CD4-positive, CD25-positive, alpha-beta regulatory T cell (primary cell): ENCODE measurements around the gene PDE8A. TPM values are rescaled to one million over a fixed set of nuclear protein-coding genes. Genes with fewer than 3 reads are reported as not detected.

Experiments
- ATAC-seq, 2 donors: fragments of 150-1000 bp; cut with Tn5 transposase; one replicate each; pipeline ENCODE4 v1.10.0; 2021; ENCODE audit warnings: low read depth in 2 of 2, moderate number of reproducible peaks in 2 of 2, moderate library complexity in 1 of 2
- DNase-seq, 3 donors: peaks; one replicate each; pipeline versions ENCODE4 v3.0.0 to v3.0.0-alpha.2; 2012 to 2022; ENCODE audit warnings: mixed read lengths in 1 of 3
- H3K27ac ChIP-seq: one replicate; pipeline ENCODE4 v1.7.0; 2013; ENCODE audit warnings: mild to moderate bottlenecking, low read length; ENCODE audit not compliant: insufficient read depth, poor library complexity, severe bottlenecking
- H3K27me3 ChIP-seq: one replicate; pipeline ENCODE4 v1.7.0; 2013; ENCODE audit warnings: low read length; ENCODE audit not compliant: control insufficient read depth, insufficient read depth
- H3K36me3 ChIP-seq: one replicate; pipeline ENCODE4 v1.7.0; 2013; ENCODE audit warnings: mild to moderate bottlenecking, low read length, moderate library complexity; ENCODE audit not compliant: control insufficient read depth, insufficient read depth
- H3K4me1 ChIP-seq: 2 replicates; pipeline ENCODE4 v1.7.0; 2013; ENCODE audit warnings: mild to moderate bottlenecking, low read length; ENCODE audit not compliant: insufficient read depth, control insufficient read depth, poor library complexity, severe bottlenecking
- H3K4me3 ChIP-seq: one replicate; pipeline ENCODE4 v1.7.0; 2013; ENCODE audit warnings: low read depth, mild to moderate bottlenecking, low read length, moderate library complexity
- H3K9me3 ChIP-seq, 2 experiments: 1 replicate in 1 of 2; 2 replicates in 1 of 2; pipeline ENCODE4 v1.7.0; 2013; ENCODE audit warnings: low read length in 2 of 2, mild to moderate bottlenecking in 1 of 2, moderate library complexity in 1 of 2; ENCODE audit not compliant: control insufficient read depth in 2 of 2
- H3K27ac Mint-ChIP-seq, 3 donors: one replicate each; pipeline ENCODE4 v1.8.0; 2020 to 2022; ENCODE audit warnings: mild to moderate bottlenecking in 3 of 3, mixed read lengths in 3 of 3, moderate library complexity in 2 of 3
- H3K27me3 Mint-ChIP-seq: one replicate; pipeline ENCODE4 v1.8.0; 2022; ENCODE audit warnings: mild to moderate bottlenecking, mixed read lengths
- H3K36me3 Mint-ChIP-seq: one replicate; pipeline ENCODE4 v1.8.0; 2020; ENCODE audit warnings: mixed read lengths
- H3K4me1 Mint-ChIP-seq, 4 donors: one replicate each; pipeline ENCODE4 v1.8.0; 2020 to 2022; ENCODE audit warnings: mixed read lengths in 4 of 4, mild to moderate bottlenecking in 1 of 4
- H3K4me3 Mint-ChIP-seq, 4 donors: one replicate each; pipeline ENCODE4 v1.8.0; 2020 to 2022; ENCODE audit warnings: mild to moderate bottlenecking in 4 of 4, mixed read lengths in 4 of 4, moderate library complexity in 3 of 4
- H3K9me3 Mint-ChIP-seq, 7 donors: one replicate each; pipeline ENCODE4 v1.8.0; 2020 to 2022; ENCODE audit warnings: mixed read lengths in 7 of 7, mild to moderate bottlenecking in 3 of 7, moderate library complexity in 2 of 7
- polyA plus RNA-seq, 4 donors: library from polyadenylated mRNA; unstranded; fragments of 300-500 nt; fragmentation: Illumina TruSeq; gene quantifications; one replicate each; pipeline ENCODE4 v1.2.3, GENCODE V29; 2021
- total RNA-seq: library from RNA; stranded (reverse); gene quantifications from one replicate; pipeline ENCODE4 v1.2.3, GENCODE V29; 2022

The PDE8A gene
- total and polyA plus RNA-seq, 5 donors from 2014 or later: 2.0 to 28.9 (median 4.8) TPM

GRCh38 chr15:84976746-84977345 is 4.8 kb upstream of the PDE8A start:
- H3K4me3 Mint-ChIP-seq: peak overlapping the region in 2 of 4 donors; percentile 35 to 61
- no peak overlapping the region for H3K27ac Mint-ChIP-seq
- peaks cover 0 to 16% (median 9%) of the 10 kb centered on the region in 4 donors for H3K4me1 Mint-ChIP-seq
- Histone ChIP-seq H3K4me3 (no peak overlapping the region), H3K4me1 (peaks cover 9% of the 10 kb centered on the region), H3K9me3 (no peaks in the 10 kb centered on the region), H3K27ac (no peak overlapping the region), H3K27me3 (no peaks in the 10 kb centered on the region), H3K36me3 (no peaks in the 10 kb centered on the region)
- no peaks in the 10 kb centered on the region for H3K9me3 Mint-ChIP-seq
- no peaks in the 10 kb centered on the region for H3K36me3 Mint-ChIP-seq
- ATAC-seq (no peak), DNase-seq (no peak)
- peaks cover 13% of the 10 kb centered on the region for H3K27me3 Mint-ChIP-seq

- Histone ChIP-seq H3K36me3 (no peaks in the 10 kb centered on the region), H3K9me3 (no peaks in the 10 kb centered on the region), H3K27me3 (no peaks in the 10 kb centered on the region), H3K27ac (no peak overlapping the region), H3K4me1 (peaks cover 31% of the 10 kb centered on the region), H3K4me3 (peak overlapping the region; percentile 78)
- H3K27ac Mint-ChIP-seq: peak overlapping the region in 2 of 3 donors; percentile 93
- peak overlapping the region; percentile 92 to 99 (median 96) for H3K4me3 Mint-ChIP-seq
- H3K36me3 Mint-ChIP-seq: no peaks in the 10 kb centered on the region
- peaks cover 18% of the 10 kb centered on the region for H3K27me3 Mint-ChIP-seq
- ATAC-seq: no peak
- DNase-seq: no peak
- peaks cover 0 to 4% (median 0%) of the 10 kb centered on the region in 7 donors for H3K9me3 Mint-ChIP-seq
- peaks cover 15 to 38% (median 29%) of the 10 kb centered on the region in 4 donors for H3K4me1 Mint-ChIP-seq
Measured at GRCh38 chr15:84979651-84980050, 2.0 kb upstream of the PDE8A start.

- no peaks in the 10 kb centered on the region for H3K9me3 ChIP-seq
- peak; percentile 84 to 94 (median 92) for DNase-seq
- Mint-ChIP-seq H3K4me1 (peaks cover 19 to 46% (median 35%) of the 10 kb centered on the region in 4 donors), H3K27ac (peak overlapping the region; percentile 93 to 97 (median 93)), H3K9me3 (peaks cover 0 to 4% (median 0%) of the 10 kb centered on the region in 7 donors), H3K36me3 (no peaks in the 10 kb centered on the region), H3K4me3 (peak overlapping the region; percentile 92 to 99 (median 96)), H3K27me3 (peaks cover 18% of the 10 kb centered on the region)
- peak; percentile 68 to 70 for ATAC-seq
- no peaks in the 10 kb centered on the region for H3K36me3 ChIP-seq
- peak overlapping the region; percentile 96 for H3K27ac ChIP-seq
- H3K4me1 ChIP-seq: peaks cover 35% of the 10 kb centered on the region
- H3K4me3 ChIP-seq: peak overlapping the region; percentile 78
- no peaks in the 10 kb centered on the region for H3K27me3 ChIP-seq
Measured at GRCh38 chr15:84980196-84981053, 1.2 kb upstream of the PDE8A start.

- no peaks in the 10 kb centered on the region for H3K36me3 Mint-ChIP-seq
- peak overlapping the region; percentile 96 for H3K27ac ChIP-seq
- H3K4me3 ChIP-seq: peak overlapping the region; percentile 78
- peak overlapping the region; percentile 93 to 97 (median 93) for H3K27ac Mint-ChIP-seq
- H3K4me1 ChIP-seq: peaks cover 35% of the 10 kb centered on the region
- H3K4me1 Mint-ChIP-seq: peaks cover 22 to 53% (median 37%) of the 10 kb centered on the region in 4 donors
- peaks cover 18% of the 10 kb centered on the region for H3K27me3 Mint-ChIP-seq
- H3K9me3 ChIP-seq: no peaks in the 10 kb centered on the region
- H3K4me3 Mint-ChIP-seq: peak overlapping the region; percentile 92 to 99 (median 96)
- DNase-seq: peak; percentile 93 to 98 (median 98)
- no peaks in the 10 kb centered on the region for H3K27me3 ChIP-seq
- no peaks in the 10 kb centered on the region for H3K36me3 ChIP-seq
- peak; percentile 74 to 76 for ATAC-seq
- peaks cover 0 to 4% (median 0%) of the 10 kb centered on the region in 7 donors for H3K9me3 Mint-ChIP-seq
Measured at GRCh38 chr15:84981054-84981710, 474 bp upstream of the PDE8A start.

- ATAC-seq: no peak
- Mint-ChIP-seq H3K36me3 (no peaks in the 10 kb centered on the region), H3K4me1 (peaks cover 26 to 64% (median 44%) of the 10 kb centered on the region in 4 donors), H3K27ac (peak overlapping the region; percentile 90 to 97 (median 96)), H3K9me3 (peaks cover 0 to 4% (median 0%) of the 10 kb centered on the region in 7 donors), H3K4me3 (peak overlapping the region; percentile 94 to 98 (median 96)), H3K27me3 (peaks cover 18% of the 10 kb centered on the region)
- H3K36me3 ChIP-seq: no peaks in the 10 kb centered on the region
- H3K4me1 ChIP-seq: peaks cover 37% of the 10 kb centered on the region
- peak overlapping the region; percentile 96 for H3K27ac ChIP-seq
- peak; percentile 33 to 55 (median 51) for DNase-seq
- peak overlapping the region; percentile 87 for H3K4me3 ChIP-seq
- H3K9me3 ChIP-seq: no peaks in the 10 kb centered on the region
- no peaks in the 10 kb centered on the region for H3K27me3 ChIP-seq
Measured at GRCh38 chr15:84982301-84982920, 755 bp downstream of the PDE8A start.

- Histone ChIP-seq H3K27ac (peak overlapping the region; percentile 96), H3K4me1 (peaks cover 46% of the 10 kb centered on the region), H3K9me3 (no peaks in the 10 kb centered on the region), H3K4me3 (peak overlapping the region; percentile 87), H3K27me3 (no peaks in the 10 kb centered on the region), H3K36me3 (no peaks in the 10 kb centered on the region)
- Mint-ChIP-seq H3K27me3 (peaks cover 18% of the 10 kb centered on the region), H3K4me1 (peaks cover 32 to 72% (median 49%) of the 10 kb centered on the region in 4 donors), H3K9me3 (peaks cover 0 to 4% (median 0%) of the 10 kb centered on the region in 7 donors), H3K36me3 (no peaks in the 10 kb centered on the region), H3K27ac (peak overlapping the region; percentile 71 to 97 (median 90)), H3K4me3 (peak overlapping the region; percentile 94 to 98 (median 96))
- ATAC-seq (no peak), DNase-seq (no peak)
Measured at GRCh38 chr15:84983294-84983693, 1.6 kb downstream of the PDE8A start.

- DNase-seq: no peak
- Mint-ChIP-seq H3K27me3 (peaks cover 18% of the 10 kb centered on the region), H3K9me3 (peaks cover 0 to 4% (median 0%) of the 10 kb centered on the region in 7 donors), H3K4me1 (peaks cover 36 to 73% (median 54%) of the 10 kb centered on the region in 4 donors), H3K27ac (peak overlapping the region; percentile 71 to 97 (median 90)), H3K4me3 (peak overlapping the region; percentile 94 to 98 (median 96)), H3K36me3 (no peaks in the 10 kb centered on the region)
- Histone ChIP-seq H3K27ac (peak overlapping the region; percentile 96), H3K4me1 (peaks cover 50% of the 10 kb centered on the region), H3K9me3 (no peaks in the 10 kb centered on the region), H3K36me3 (no peaks in the 10 kb centered on the region), H3K4me3 (peak overlapping the region; percentile 87), H3K27me3 (no peaks in the 10 kb centered on the region)
- no peak for ATAC-seq
Measured at GRCh38 chr15:84983711-84984110, 2.1 kb downstream of the PDE8A start.
